ENCODE measurements around the gene CLCNKB.
A peak's percentile ranks its signal among the peaks of the same experiment; 100 is the strongest.
"Not testable (repeated sequence)": the region's sequence is repeated elsewhere in the genome, so short reads cannot be mapped to it uniquely, and the experiment has no call there.

The CLCNKB gene

DNA sequence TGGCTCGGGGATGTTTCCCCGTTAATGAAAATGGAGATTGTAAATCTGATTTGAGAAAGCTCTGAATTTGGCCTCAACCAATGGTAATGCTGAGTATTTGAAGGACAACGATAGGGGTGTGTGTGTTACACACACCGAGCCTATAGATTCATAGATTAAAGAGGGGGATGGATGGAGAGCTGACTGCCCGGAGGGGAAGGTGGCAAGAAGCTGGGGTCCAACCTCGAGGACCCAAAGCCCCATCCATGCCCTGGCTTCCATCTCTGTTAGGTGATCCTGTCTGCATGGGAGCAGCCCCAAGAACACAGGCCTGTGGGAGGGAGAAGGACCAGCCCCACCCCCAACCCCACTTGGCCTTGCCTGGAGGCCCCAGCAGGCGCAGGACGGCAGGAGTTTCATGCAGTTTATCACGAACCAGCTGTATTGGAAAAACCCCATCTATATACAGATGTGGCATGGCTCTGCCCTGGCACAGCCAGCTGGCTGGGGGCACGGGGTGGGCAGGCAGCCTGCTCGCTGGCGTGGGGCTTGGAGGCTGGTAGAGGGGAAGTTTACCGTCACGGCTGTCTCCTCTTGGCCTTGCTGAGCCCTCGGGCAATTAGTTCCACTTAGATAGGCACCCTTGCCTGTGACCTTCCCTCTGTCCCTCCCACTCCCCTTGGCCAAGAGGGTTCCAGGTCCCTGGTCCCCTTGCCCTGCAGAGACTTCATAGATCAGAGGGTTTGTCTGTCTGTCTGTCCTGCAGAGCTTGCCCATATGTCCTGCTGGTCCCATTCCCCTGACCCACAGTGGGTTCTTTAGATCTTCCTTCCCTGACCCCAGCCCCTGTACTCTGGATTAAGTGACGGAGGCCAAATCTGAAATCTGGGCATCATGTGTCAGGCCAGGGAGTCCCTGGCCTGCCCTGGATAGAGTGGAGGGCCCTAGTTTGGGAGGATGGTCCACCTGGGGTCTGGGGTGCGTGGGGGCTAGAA is 28.8 kb upstream of the CLCNKB start:
- DNase-seq: peak in 1 of 56 donors; percentile 25

DNA sequence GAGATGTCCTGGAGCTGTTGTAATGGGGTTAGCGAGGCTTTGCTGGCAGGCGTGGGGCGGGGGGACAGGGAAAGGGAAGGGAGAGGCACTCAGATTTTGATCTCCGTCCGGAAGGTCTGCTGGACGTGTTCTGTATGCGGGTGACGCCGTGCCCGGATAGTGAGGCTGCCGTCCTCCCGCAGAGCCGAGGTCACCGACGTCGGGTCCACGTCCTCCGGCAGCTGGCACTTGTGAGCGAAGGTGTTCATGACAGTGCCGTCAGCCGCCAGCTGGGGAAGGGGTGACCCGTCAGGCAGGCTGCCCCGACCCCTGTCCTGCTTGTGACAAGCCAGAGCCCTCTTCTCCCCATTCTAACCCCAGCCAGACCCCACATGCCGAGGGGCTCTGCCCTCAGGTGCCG is 28.1 kb upstream of the CLCNKB start:
- no peak for DNase-seq

DNA sequence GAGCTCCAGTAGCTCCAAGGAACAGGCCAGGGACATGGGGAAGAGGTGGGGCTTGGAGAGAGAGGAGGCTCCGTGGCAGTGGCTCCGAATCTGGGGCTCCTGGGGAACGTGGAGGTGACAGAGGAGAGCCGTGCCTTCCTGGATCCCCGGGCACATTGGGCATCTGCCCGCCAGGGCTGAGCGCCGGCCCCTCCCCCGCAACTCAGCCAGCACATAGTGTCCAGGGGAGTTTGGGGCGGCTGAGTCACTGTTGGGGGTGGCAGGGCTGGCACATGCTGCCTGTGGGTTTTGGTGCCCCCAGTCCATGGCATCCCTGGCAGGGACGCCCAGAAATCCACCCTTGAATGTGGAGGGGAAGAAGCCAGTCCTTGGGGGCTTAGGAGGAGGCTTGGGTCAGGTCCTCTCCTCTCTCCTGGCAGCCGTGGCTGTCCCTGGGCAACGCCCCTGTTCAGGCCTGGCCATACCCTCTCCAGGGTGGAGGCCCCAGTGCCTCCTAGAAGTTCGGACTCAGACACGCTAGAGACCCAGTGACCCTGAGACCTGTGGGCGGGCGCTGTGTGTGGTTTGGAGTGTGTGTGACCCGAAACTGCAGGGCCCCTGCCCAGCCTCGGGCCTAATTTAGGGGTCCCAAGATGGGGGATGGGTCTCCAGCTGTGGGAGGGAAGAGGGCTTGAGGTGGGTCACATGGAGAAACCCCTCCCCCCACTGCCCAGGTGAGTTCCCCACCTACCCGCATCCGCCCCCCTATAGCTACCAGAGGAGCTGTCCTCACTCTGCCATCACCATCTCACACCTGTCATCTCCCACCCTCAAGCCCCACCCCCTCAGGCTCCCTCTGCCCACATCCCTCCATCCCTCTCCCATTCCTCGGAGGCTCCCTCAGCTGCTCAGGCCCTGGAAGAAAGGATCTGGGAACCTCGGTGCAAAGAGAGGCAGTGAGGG is 27.4 kb upstream of the CLCNKB start:
- DNase-seq: peak in 1 of 56 donors; percentile 25

GRCh38 chr1:16017076-16017460 is 26.5 kb upstream of the CLCNKB start:
- no peak for DNase-seq

DNA sequence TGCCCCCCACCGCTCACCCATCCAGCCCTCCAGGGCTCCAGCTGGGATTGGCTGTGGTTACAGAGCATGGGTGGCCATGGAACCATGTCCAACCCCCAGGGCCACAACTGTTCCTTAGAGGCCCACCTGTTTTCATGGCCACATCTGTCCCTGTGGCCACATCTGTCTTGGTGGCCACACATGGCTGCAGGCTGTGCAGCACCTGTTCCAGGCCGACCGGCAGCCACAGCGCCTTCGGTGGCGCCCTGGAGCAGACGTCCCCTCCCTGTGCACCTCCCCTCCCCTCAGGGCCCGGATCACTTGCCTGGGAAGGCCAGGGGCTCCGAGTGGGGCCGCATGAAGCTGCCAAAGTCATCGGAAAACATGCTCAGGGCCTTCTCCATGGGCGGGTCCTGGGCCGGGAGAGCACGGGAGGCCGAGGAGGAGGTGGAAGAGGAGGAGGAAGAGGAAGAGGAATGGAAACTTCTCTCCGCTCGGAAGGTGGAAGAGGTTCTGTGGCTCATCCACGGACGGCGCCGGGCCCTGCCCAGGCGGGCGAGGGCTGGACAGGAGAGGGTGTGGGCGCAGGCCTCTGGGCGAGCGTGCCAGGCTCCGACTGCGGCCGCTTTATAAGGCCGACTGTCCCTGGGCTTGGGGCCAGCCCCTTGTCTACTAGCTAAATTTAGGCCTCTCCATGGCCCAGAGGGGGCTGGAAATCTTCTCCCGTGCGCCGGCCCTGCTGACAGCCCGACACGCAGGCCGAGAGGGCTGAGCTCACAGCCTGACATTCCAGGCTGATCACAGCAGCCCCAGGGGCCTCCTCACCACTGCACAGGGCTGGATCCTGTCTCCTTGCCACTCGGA is 25.9 kb upstream of the CLCNKB start, which contains the start of gene HSPB7:
Gene HSPB7, minus strand, starts transcription at position 583 of the 843 bp plus-strand sequence. Its CDS starts 80 bp downstream, at position 503.
- peak in 27 of 56 donors; percentile 5 to 52 (median 17) for DNase-seq

DNA sequence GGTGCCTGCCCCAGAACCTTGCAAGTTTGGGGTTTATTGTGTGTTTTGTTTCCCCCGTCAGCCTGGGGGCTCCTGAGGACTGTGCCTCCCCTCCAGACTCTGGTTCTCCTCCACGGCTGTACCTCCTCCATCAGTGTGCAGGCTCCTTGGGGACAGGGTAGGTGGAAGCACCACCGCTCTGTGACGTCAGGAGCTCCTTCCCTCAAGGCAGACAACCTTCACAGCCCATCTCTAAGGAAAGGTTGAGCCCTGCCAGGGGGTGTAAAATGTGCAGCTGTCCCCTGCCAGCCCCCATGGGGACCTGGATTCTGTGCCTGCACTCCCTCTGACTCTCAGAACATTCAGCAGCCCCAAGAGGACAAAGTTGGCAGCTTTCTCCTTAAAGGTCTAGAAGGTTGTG is 25.3 kb upstream of the CLCNKB start:
- peak in 1 of 56 donors; percentile 5 for DNase-seq

DNA sequence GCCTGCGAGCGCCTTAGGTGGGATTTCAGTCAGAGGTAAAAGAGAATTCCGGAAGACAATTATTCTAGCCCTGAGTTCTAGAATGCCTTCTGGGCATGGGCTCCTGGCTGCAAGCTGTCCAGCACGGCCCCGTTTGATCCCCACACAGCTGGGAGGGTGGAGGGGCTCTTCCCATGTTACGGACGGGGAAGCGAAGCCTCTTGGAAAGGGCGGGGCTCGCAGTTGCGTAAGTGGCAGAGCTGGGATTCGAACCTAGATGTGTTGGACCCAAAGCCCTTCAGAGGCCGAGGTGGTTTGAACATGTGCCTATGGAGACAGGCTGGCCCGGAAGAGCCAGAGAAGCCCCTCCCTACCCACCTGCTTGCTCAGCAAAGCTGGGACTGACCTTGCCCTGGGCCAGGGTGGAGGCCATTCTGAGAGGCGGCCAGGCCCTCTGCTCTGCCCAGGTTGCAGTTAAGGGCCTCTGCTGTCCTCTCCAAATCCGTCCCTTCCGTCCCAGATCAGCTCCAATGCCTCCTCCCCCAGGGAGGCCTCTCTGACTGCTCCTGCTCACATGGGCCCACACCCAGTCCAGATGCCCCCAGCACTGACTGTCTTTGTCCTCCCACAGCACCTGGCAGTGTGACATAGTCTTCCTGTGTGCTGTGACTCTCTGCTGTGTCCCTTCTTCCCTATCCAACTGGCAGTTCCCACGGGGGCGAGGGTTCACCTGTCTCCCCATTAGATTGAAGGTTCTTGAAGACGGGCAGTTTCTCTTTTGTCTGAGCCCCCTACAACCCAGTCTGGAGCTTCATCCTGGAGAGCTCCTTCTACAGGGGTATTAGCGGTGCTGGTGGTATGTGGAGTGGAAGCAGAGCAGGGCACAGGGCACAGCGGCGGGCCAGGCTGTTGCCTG is 24.6 kb upstream of the CLCNKB start:
- peak in 2 of 56 donors; percentile 4 to 16 for DNase-seq

DNA sequence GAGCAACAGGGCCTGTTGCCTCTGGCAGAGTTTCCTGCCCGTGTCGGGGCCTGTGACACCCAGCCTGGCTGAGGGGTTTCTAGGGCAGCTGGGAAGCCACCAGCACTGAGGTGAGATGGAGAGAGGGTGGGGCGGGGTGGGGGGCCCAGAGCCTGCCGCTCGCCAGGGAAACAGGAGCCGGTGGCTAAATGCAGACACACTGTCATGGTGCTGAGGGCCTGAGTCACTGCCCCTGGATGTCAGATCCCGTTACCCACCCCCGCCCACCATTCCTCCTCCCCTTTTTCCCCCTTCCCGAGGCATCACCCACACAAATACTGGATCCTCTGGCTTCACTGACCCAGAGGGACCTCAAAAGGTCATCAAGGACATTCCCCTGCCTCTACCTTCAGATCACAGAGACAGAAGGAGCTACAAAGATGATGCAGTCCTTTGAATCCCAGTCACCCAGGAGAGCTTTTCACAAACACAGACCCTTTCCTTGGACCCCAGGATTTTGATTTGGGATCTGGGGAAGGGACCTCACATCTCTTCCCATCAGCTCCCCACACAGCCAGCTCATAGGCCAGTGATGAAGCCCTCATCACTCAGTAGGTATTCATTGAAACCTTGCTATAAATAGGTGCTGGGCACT is 23.8 kb upstream of the CLCNKB start:
- peak in 18 of 56 donors; percentile 5 to 66 (median 36) for DNase-seq

GRCh38 chr1:16020325-16020724 is 23.3 kb upstream of the CLCNKB start:
- DNase-seq: no peak

- not testable (repeated sequence) for DNase-seq
Measured at GRCh38 chr1:16020878-16021277, 22.7 kb upstream of the CLCNKB start.

- no peak for DNase-seq
Measured at GRCh38 chr1:16021681-16022080, 21.9 kb upstream of the CLCNKB start, which contains the start of gene CLCNKA. CLCNKA (plus strand) TSS chr1:16022036; CDS start chr1:16022620, 584 bp downstream.

GRCh38 chr1:16022393-16022792 is 21.2 kb upstream of the CLCNKB start:
- no peak for DNase-seq

GRCh38 chr1:16023050-16023653 is 20.4 kb upstream of the CLCNKB start:
- DNase-seq: no peak

DNA sequence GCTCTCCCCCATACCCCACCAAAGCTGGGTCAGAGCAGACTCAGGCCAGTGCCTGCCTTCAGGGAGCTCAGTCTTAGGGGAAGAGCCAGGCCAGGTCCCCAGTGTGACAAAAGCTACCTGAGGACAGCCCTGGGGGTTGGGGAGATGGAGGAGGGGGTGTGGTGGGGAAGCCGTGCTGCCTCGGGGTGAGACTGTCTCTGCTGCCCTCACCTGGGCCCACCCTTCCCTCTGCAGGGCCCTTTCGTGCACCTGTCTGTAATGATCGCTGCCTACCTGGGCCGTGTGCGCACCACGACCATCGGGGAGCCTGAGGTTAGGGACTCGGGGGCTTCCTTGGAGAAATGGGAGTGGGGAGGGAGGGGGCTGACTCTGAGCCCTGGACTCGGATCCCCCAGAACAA is 17.3 kb upstream of the CLCNKB start:
- DNase-seq: not testable (repeated sequence)

DNA sequence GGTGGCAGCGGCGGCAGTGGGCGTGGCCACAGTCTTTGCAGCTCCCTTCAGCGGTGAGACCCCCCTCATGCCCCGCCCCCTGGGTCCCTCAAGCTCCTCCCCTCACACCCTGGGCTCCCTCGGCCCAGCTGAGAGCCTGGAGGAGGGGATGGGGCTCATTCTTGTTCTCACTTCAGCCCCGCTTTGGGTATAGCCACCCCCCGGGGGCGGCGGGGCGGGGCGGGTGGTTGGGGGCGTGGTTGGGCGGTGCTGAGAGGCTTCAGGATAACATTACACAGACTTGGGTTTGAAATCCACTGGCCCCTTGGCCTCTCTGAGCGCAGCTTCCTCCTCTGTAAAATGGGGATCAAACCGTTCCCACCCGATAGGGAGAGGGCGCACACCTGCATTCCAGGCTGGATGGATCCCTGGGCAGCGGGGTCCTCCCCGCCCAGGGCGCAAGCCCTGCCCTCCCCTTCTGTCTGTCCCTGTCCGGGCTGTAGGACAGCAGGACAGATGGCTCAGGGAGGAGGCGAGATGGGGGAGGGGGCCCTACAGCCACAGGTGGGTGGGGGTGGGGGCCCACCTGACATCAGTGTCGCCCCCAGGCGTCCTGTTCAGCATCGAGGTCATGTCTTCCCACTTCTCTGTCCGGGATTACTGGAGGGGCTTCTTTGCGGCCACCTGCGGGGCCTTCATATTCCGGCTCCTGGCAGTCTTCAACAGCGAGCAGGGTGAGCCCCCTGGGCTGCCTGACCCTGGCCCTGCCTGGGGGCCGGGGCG is 16.7 kb upstream of the CLCNKB start:
- DNase-seq: no peak

DNA sequence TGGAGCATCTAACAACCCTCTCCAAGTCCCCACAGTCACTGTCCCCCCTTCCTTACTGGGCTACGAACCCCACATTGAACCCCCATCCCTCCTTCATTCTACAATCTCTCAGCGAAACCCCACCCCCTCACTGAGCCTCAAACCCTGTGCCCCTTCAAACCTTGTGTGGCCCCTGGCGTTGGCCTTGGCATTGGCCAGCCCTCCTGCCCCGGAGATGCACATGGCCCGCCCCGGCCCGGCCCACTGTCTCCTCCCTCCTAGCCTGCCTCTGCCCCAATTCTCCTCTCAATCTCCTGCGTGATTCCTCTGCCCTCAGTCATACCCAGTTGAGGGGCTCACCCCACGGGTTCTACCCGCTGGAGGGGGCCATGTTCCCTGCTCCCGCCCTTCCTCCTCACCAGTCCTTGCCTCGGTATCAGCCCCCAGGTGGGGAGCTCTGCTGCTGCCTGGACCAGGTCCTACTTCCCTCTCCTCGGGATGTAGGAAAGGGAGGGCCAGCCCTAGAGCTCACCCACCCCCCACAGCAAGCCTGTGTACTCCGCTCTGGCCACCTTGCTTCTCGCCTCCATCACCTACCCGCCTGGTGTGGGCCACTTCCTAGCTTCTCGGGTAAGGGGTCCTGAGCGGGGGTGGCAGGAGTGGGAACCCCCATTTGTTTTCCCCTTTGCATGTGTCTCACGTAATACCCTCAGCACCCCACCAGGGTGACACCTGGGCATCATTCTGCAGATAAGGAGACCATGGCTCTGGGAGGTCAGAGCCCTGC is 15.2 kb upstream of the CLCNKB start:
- DNase-seq: no peak

DNA sequence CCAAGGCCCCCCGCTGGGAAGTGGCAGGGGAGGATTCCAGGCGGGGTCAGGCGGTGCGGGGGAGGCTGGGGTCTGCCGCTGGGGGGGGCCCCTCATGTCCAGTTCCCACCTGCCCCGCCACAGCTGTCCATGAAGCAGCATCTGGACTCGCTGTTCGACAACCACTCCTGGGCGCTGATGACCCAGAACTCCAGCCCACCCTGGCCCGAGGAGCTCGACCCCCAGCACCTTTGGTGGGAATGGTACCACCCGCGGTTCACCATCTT is 14.6 kb upstream of the CLCNKB start:
- DNase-seq: not testable (repeated sequence)

All from nucleus accumbens (tissue), 56 donors.